Chondrocyte (in vitro differentiated cells): ENCODE data around the gene F10. TPM values are rescaled to one million over a fixed set of nuclear protein-coding genes. Genes with fewer than 3 reads are reported as not detected.

Source experiments
- DNase-seq: peaks from one replicate; pipeline ENCODE4 v3.0.0; 2021; ENCODE audit warnings: mixed read lengths, low spot score
- H3K27ac Mint-ChIP-seq: one replicate; pipeline ENCODE4 v1.8.0; 2021; ENCODE audit warnings: mild to moderate bottlenecking, moderate library complexity, mixed read lengths; ENCODE audit not compliant: unreplicated experiment
- H3K27me3 Mint-ChIP-seq: 2 replicates; pipeline ENCODE4 v1.8.0; 2021; ENCODE audit warnings: low read depth, mixed read lengths
- H3K36me3 Mint-ChIP-seq: 2 replicates; pipeline ENCODE4 v1.8.0; 2021; ENCODE audit warnings: low read depth, mixed read lengths
- H3K4me1 Mint-ChIP-seq: 2 replicates; pipeline ENCODE4 v1.8.0; 2021; ENCODE audit warnings: low read depth, mild to moderate bottlenecking, mixed read lengths
- H3K4me3 Mint-ChIP-seq: one replicate; pipeline ENCODE4 v1.8.0; 2021; ENCODE audit warnings: mild to moderate bottlenecking, moderate library complexity, mixed read lengths; ENCODE audit not compliant: unreplicated experiment
- H3K9me3 Mint-ChIP-seq: 2 replicates; pipeline ENCODE4 v1.8.0; 2021; ENCODE audit warnings: low read depth, mixed read lengths
- CTCF ChIP-seq: fragments of 200-600 bp; sonication (generic); IDR thresholded peaks from 2 replicates; pipeline ENCODE4 v1.5.0; 2021; ENCODE audit warnings: antibody characterized with exemption, mild to moderate bottlenecking, moderate library complexity
- total RNA-seq: library from RNA; stranded (reverse); gene quantifications from 3 replicates; pipeline ENCODE4 v1.2.1, GENCODE V29; 2021

F10 gene
- total RNA-seq, 1 donor from 2014 or later, result 1.9 TPM

DNA sequence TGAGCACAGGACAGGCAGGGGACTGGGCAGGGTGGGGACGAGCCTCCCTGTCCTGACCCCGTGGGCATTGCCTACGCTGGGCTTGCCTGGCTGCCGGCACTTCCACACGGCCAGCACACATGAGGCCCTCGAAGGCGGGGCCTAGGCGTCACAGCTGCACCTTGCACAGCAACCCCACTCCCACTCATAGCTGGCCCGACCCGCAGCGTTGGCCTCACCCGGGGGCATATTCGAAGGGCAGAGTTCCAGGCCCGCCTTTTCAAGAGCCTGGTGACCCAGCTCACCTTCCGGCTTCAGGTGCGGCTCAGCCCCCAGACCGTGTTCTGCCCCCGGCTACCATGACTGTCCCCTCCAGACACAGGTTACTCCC is 19.0 kb downstream of the F10 start:
- H3K4me1 Mint-ChIP-seq, result no peaks in the 10 kb centered on the region
- H3K27ac Mint-ChIP-seq, result no peak overlapping the region
- H3K9me3 Mint-ChIP-seq, result no peaks in the 10 kb centered on the region
- DNase-seq, result no peak
- TF ChIP-seq CTCF, result no peak
- no peak overlapping the region for H3K4me3 Mint-ChIP-seq
- H3K27me3 Mint-ChIP-seq, result peaks cover 2% of the 10 kb centered on the region
- H3K36me3 Mint-ChIP-seq, result no peaks in the 10 kb centered on the region

GRCh38 chr13:113142876-113143275 is 20.3 kb downstream of the F10 start:
- DNase-seq, result no peak
- Mint-ChIP-seq H3K9me3 (no peaks in the 10 kb centered on the region), H3K36me3 (no peaks in the 10 kb centered on the region), H3K27ac (no peak overlapping the region), H3K4me1 (no peaks in the 10 kb centered on the region), H3K4me3 (no peak overlapping the region), H3K27me3 (no peaks in the 10 kb centered on the region)
- no peak for TF ChIP-seq CTCF

GRCh38 chr13:113143466-113144254 is 21.1 kb downstream of the F10 start:
- H3K36me3 Mint-ChIP-seq, result no peaks in the 10 kb centered on the region
- no peaks in the 10 kb centered on the region for H3K4me1 Mint-ChIP-seq
- no peaks in the 10 kb centered on the region for H3K27me3 Mint-ChIP-seq

DNA sequence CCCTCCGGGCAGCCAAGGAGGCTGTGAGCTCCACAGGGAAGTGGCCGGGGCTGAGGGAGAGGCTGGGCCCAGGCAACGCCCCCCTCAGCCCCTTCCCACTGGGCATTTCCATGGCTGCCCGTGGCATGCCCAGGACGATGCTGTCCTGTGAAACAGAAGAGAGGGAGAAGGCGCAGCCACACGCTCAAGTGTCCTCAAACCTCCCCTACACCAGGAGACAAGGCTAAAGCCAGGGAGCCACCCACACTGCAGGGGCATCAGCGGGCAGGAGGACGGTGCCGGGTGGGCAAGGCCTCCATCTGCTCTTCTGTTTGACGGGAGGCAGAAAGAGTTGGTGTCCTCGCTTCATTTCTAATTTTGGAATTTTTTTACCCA is 21.6 kb downstream of the F10 start:
- no peak for DNase-seq
- H3K27me3 Mint-ChIP-seq, result no peaks in the 10 kb centered on the region
- H3K27ac Mint-ChIP-seq, result no peak overlapping the region
- no peaks in the 10 kb centered on the region for H3K4me1 Mint-ChIP-seq
- H3K9me3 Mint-ChIP-seq, result no peaks in the 10 kb centered on the region
- no peak for TF ChIP-seq CTCF
- no peak overlapping the region for H3K4me3 Mint-ChIP-seq
- H3K36me3 Mint-ChIP-seq, result no peaks in the 10 kb centered on the region

More at GRCh38 chr13:113143466-113144254, 21.1 kb downstream of the F10 start:
- TF ChIP-seq CTCF, result no peak
- DNase-seq, result no peak
- H3K4me3 Mint-ChIP-seq, result no peak overlapping the region
- H3K27ac Mint-ChIP-seq, result no peak overlapping the region
- H3K9me3 Mint-ChIP-seq, result no peaks in the 10 kb centered on the region

DNA sequence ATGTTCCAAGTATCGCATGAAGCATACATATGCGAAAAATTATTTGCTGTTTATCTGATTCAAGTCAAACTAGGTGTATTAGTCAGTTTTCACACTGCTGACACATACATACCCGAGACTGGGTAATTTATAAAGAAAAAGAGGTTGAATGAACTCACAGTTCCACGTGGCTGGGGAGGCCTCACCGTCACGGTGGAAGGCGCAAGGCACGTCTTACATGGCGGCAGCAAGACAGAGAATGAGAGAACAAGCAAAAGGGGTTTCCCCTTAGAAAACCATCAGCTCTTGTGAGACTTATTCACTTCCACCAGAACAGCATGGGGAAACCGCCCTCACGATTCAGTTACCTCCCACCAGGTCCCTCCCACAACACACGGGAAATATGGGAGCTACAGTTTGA is 22.9 kb downstream of the F10 start:
- DNase-seq, result no peak

More for the DNA sequence above, 22.9 kb downstream of the F10 start:
- Mint-ChIP-seq H3K4me3 (no peak overlapping the region), H3K4me1 (no peaks in the 10 kb centered on the region), H3K36me3 (no peaks in the 10 kb centered on the region), H3K27me3 (no peaks in the 10 kb centered on the region), H3K27ac (no peak overlapping the region), H3K9me3 (no peaks in the 10 kb centered on the region)
- no peak for TF ChIP-seq CTCF
